ENCODE results near the gene IRAK2.

- TF ChIP-seq POLR2AphosphoS5 (IDR thresholded peaks at IDR 0.05; ENCODE audit: borderline replicate concordance, low read depth, low read length), result no peak
- no peak for TF ChIP-seq EZH2 (IDR thresholded peaks at IDR 0.05)
- TF ChIP-seq FOXP2 (optimal IDR thresholded peaks at IDR 0.05; ENCODE audit: control extremely low read depth, extremely low read length, insufficient read depth), result no peak
These were observed 83.0 kb downstream of the IRAK2 start for GRCh38 chr3:10247679-10248183.

Measured in SK-N-MC (cell line).